Hematopoietic multipotent progenitor cell treated with erythropoietin and hydrocortisone succinate and interleukin-3 and kit ligand, for 15 days (in vitro differentiated cells): ENCODE measurements around the gene TIGIT.

Experiments
- DNase-seq: peaks from one replicate; pipeline ENCODE4 v3.0.0-alpha.2; 2015; ENCODE audit warnings: low spot score

TIGIT gene

GRCh38 chr3:114351822-114352145 is 58.0 kb downstream of the TIGIT start:
- DNase-seq, result no peak

DNA sequence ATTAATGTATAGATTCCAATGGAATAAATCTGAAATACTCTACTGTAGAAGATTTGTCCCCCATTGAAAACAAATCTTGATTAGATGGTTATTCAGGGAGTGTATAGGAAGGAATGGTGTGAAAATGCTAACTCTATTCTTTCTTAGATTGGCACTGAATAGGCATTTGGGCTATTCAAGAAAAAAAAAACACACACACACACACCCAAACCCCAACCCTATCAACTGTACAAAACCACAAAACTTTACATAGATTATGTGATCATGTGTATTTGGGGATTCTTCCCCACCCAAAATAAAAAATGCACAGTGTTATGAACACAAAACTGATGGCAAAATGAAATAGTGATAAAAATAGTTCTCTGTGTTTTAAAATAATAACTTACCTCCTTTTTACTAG is 61.8 kb downstream of the TIGIT start:
- DNase-seq, result no peak

DNA sequence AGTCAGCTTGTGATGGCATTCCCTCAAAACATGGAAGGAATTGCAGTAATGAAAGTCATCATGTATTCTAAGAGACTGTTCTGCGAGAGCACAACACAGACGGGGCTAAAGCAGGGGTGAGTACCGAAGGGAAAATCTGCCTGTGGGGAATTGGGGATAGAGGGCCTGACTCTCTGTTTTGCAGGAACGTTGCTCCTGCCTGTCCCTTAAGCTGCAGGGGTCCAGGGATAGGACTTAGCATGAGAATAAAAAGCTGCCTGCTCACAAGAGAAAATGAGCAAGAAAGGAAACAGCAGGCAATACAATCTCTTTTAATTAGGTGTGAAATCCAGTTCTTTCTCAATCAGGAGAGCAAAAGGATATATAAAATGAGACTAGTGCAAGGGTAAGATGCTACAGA is 62.2 kb downstream of the TIGIT start:
- no peak for DNase-seq

DNA sequence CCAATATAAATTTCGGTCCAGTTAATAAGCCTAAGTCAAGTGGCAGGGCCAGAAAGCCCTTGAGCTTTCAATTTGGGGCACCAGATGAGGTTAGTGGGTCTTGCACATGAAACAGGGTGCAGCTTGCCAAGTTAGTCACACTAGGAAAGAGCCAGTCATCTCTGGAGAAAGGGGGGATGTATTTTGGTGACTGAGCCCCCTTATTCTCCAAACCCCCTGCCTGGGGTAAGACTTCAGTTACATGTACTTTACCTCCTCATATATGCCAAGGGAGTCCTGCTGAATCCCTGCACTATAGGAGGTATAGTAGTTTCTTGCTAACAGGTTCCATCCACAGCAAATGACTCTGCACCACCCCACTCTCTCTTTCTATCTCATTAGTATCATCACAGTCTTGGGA is 62.7 kb downstream of the TIGIT start:
- DNase-seq, result no peak
